ENCODE measurements around the gene DYDC1.

- TF ChIP-seq CTCF (IDR thresholded peaks at IDR 0.05) (no peak), POLR2A (IDR thresholded peaks at IDR 0.05) (no peak)
Observed at GRCh38 chr10:80313523-80313922, 43.0 kb downstream of the DYDC1 start.

All from thyroid gland (tissue), 4 donors.